GM21528 (cell line): Measurements from ENCODE around the gene S100A1.
"Not testable (repeated sequence)": the region's sequence is repeated elsewhere in the genome, so short reads cannot be mapped to it uniquely, and the experiment has no call there.

Experiments
- ATAC-seq: cut with Tn5 transposase; IDR thresholded peaks from one replicate; pipeline ENCODE4 v1.9.1; 2021; ENCODE audit warnings: mild to moderate bottlenecking, moderate library complexity; ENCODE audit not compliant: unreplicated experiment, low FRiP score

The S100A1 gene

GRCh38 chr1:153649863-153650235, 21.6 kb downstream of the S100A1 start:
- no peak for ATAC-seq

- ATAC-seq: no peak
These were observed 23.5 kb downstream of the S100A1 start for GRCh38 chr1:153651771-153652170.

GRCh38 chr1:153652805-153653500, 24.7 kb downstream of the S100A1 start:
- ATAC-seq: no peak

DNA sequence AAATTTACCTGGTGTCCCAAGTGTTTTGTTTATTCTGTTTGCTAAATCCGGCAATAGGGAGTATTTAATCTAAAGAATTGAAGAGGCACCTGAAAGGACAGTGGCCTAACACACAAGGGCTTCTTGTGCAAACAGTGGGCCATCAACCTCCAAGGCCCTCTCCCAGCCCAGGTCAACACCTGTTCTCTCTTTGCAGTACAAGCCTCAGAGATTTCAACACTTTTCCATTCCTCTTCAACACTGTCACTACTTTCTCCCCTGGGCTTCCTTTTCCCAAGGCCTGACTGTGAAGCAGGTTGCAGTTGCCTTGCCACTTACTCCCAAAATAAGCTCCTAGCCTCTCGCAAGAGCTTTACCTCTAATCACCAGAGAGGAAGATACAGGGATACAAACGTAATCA, 27.1 kb downstream of the S100A1 start:
- ATAC-seq: no peak

GRCh38 chr1:153658400-153659174, 30.4 kb downstream of the S100A1 start, which contains the start of gene SNAPIN:
TSS of gene SNAPIN (plus strand) at chr1:153658703. CDS start at chr1:153658744, 41 bp downstream.
- peak; percentile 78 for ATAC-seq

GRCh38 chr1:153659175-153659534, 30.9 kb downstream of the S100A1 start:
- no peak for ATAC-seq

DNA sequence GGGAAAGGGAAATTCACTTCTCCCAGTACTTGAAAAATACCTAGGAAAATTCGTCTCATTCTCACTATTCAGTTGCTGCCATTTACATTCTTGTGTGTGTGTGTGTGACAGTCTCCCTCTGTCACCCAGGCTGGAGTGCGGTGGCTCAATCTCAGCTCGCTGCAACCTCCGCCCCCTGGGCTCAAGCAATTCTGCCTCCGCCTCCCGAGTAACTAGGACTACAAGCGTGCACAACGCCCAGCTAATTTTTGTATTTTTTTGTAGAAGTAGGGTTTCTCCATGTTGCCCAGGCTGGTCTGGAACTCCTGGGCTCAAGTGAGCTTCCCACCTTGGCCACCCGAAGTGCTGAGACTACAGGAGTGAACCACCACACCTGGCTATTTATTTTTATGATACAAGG, 31.4 kb downstream of the S100A1 start:
- ATAC-seq: no peak

DNA sequence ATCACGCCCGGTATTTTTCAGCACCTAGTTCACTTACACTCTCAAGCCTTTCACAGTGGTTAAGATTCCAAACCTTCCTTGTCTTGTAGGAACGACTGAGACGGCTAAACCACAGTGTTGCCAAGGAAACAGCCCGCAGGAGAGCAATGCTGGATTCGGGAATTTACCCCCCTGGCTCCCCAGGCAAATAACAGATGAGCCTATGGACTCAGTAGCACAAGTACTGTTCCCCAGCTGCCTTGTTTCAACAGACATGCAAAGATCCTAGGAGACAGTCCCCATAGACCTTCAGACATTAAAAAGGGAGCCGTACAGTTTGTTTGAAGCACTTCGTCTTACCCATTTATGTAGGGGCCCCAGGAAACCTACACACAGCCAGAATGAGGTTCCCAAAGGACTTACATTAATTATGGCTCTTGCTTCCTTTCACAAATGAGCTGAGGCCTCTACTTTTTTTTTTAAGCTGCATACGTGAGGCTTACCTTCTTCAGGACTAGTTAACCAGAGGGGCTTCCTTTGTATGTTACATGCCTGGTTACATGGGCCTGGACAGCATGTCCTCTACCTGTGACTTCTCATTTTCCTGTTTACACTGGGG, 33.0 kb downstream of the S100A1 start:
- no peak for ATAC-seq

DNA sequence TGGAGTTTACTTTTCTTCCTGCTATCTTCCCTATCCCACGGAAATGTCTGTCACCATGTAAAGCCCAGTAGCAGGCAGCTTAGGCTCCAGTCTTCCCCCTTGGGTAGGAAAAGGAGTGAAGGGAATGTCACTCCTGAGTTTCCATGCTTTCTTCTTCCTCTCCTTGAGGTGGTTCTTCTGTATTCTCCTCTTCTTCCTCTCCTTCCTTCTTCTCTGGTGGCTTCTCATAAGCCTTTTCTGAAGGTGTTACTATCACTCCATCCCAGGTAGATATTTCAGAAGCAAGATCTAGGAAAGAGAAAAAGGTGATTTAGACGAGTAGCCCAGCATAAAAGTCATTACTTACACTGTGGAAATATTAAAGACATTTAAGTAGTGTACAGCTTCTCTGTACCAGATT, 34.0 kb downstream of the S100A1 start:
- no peak for ATAC-seq

- no peak for ATAC-seq
These were observed 35.0 kb downstream of the S100A1 start for GRCh38 chr1:153663211-153663610.

- ATAC-seq: no peak
These were observed 39.2 kb downstream of the S100A1 start for GRCh38 chr1:153667439-153667838.

- ATAC-seq: not testable (repeated sequence)
These were observed 40.4 kb downstream of the S100A1 start for GRCh38 chr1:153668672-153669071.

GRCh38 chr1:153669606-153670005, 41.4 kb downstream of the S100A1 start:
- ATAC-seq: no peak

- no peak for ATAC-seq
These were observed 42.1 kb downstream of the S100A1 start for GRCh38 chr1:153670257-153670858.

- ATAC-seq: peak; percentile 92
These were observed 42.8 kb downstream of the S100A1 start, which contains the start of gene ILF2 for GRCh38 chr1:153670859-153671627. TSS of gene ILF2 (minus strand) at chr1:153670993. CDS start at chr1:153670922, 71 bp downstream.

DNA sequence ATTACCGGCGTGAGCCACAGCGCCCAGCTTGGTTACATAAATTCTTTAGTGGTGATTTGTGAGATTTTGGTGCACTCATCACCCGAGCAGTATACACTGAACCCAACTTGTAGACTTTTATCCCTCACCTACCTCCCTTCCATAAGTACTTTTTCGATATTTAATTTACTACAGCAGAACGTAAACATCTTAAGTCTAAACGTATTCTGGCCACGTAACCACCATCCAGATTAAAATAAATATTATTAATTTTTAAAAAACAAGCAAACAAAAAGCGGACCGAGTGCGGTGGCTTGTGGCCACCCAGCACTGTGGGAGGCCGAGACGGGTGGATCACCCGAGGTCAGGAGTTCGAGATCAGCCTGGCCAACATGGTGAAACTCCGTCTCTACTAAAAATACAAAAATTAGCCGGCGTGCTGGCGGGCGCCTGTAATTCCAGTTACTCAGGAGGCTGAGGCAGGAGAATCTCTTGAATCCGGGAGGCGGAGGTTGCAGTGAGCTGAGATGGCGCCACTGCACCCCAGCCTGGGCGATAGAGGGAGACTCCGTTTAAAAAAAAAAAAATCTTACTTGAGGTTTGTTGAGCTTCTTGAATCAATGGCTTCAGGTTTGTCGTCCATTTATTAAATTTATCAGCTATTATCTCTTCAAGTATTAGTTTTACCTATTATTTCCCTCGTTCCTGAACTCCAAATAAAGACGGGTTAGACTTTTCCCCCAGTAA, 43.6 kb downstream of the S100A1 start:
- ATAC-seq: peak; percentile 19

DNA sequence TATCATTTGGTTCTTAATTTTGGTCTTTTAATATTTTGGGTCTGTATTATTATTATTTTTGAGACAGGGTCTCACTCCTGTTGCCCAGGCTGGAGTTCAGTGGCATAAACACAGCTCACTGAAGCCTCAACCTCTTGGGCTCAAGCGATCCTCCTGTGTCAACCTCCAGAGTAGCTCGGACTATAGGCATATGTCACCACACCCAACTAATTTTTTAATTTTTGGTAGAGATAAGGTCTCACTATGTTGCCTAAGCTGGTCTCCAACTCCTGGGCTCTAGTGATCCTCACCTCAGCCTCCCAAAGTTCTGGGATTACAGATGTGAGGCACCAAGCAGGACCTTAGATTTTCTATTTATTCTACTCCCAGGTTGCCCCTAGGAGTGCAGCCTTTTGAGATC, 45.3 kb downstream of the S100A1 start:
- ATAC-seq: no peak

DNA sequence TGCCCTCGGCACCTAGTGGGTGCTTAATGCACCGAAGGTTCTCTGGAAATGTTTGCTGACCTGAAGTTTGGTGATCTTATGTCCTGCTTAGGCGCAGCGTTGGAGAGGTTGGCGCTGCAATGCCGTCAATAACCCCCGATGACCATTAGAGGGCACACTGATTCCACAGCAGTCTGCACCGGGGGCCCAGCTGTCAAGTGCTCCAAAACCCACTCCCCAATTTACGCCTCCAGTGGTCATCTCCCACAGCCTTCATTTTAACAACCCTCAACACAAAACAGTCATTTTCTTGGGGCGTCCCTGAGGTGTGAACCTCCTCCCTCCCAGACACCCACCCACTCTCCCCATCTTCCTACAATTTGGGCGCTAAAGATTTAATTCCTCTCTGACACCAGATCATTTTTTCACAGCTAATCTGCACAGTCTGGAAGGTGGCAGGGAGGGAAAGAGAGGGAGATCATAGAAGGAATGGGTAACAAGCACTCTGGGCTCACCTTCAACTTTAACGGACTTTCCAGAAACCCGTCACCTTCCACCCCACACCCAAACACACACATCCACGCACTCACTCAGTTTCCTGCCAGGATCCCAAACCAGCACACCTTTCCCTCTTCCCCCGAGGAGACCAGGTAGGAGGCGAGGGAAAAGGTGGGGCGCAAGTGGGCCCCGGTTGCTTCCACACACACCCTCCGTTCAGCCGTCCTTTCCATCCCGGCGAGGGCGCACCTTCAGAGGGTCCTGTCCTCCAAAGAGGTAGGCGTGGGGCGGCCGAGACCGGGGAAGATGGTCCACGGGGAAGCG, 49.7 kb downstream of the S100A1 start:
- no peak for ATAC-seq
